SU-DHL-6 (cell line): ENCODE results near the gene ASH1L.
"Not testable (repeated sequence)": the region's sequence is repeated elsewhere in the genome, so short reads cannot be mapped to it uniquely, and the experiment has no call there.

Source experiments
- CTCF ChIP-seq: fragments of 200-600 bp; sonication (generic); IDR thresholded peaks from one replicate; pipeline ENCODE4 v1.5.1; 2017; ENCODE audit warnings: antibody characterized with exemption, mild to moderate bottlenecking, low read length, moderate library complexity; ENCODE audit not compliant: insufficient read depth, poor library complexity, severe bottlenecking
- EZH2phosphoT487 ChIP-seq: fragments of 200-600 bp; sonication (generic), shearing (Covaris generic); conservative IDR thresholded peaks from 2 replicates; pipeline ENCODE4 v1.6.1; 2018; ENCODE audit warnings: mild to moderate bottlenecking, antibody characterized with exemption, low read length, moderate library complexity, mixed read lengths

- TF ChIP-seq CTCF, EZH2phosphoT487: not testable (repeated sequence)
Observed at GRCh38 chr1:155486952-155487351, 75.7 kb downstream of the ASH1L start.
